HG03469 (cell line): ENCODE measurements around the gene MRGPRD.

Experiments
- ATAC-seq: cut with Tn5 transposase; IDR thresholded peaks from one replicate; pipeline ENCODE4 v1.9.1; 2021; ENCODE audit warnings: mild to moderate bottlenecking, moderate library complexity, moderate number of reproducible peaks; ENCODE audit not compliant: unreplicated experiment

MRGPRD gene

GRCh38 chr11:68948935-68949334, 31.9 kb downstream of the MRGPRD start:
- ATAC-seq: no peak

GRCh38 chr11:68948496-68948895, 32.3 kb downstream of the MRGPRD start:
- no peak for ATAC-seq

- ATAC-seq: no peak
These were observed 33.6 kb downstream of the MRGPRD start for GRCh38 chr11:68947151-68947550.

GRCh38 chr11:68946416-68947090, 34.2 kb downstream of the MRGPRD start:
- no peak for ATAC-seq

DNA sequence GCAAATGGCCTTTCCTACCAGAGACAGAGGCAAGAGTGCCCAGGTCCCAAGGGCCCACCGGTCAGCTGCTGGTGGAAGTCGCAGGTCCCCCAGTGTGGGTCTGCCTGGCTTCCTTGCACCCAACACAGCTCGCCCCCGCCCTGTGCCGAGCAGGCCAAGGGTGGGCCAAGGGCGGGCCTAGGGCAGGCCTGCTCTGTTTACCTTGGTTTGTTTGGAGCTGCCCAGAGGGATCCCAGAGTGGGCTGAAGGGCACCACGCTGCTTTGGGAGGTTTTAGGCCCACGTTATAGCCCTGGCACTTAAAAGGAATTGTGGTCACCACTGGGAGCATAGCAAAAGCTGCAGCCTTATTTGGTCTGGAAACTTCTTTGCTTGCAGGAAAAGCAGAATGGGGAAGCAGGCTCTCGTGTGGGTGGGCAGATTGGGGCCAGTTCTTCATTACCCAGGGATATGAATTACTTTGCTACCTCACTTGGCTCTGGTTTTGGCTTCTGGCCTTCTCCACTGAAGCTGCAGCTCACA, 38.0 kb downstream of the MRGPRD start:
- no peak for ATAC-seq

GRCh38 chr11:68942095-68942620, 38.6 kb downstream of the MRGPRD start:
- ATAC-seq: no peak

- ATAC-seq: no peak
These were observed 39.3 kb downstream of the MRGPRD start for GRCh38 chr11:68941324-68942094.

DNA sequence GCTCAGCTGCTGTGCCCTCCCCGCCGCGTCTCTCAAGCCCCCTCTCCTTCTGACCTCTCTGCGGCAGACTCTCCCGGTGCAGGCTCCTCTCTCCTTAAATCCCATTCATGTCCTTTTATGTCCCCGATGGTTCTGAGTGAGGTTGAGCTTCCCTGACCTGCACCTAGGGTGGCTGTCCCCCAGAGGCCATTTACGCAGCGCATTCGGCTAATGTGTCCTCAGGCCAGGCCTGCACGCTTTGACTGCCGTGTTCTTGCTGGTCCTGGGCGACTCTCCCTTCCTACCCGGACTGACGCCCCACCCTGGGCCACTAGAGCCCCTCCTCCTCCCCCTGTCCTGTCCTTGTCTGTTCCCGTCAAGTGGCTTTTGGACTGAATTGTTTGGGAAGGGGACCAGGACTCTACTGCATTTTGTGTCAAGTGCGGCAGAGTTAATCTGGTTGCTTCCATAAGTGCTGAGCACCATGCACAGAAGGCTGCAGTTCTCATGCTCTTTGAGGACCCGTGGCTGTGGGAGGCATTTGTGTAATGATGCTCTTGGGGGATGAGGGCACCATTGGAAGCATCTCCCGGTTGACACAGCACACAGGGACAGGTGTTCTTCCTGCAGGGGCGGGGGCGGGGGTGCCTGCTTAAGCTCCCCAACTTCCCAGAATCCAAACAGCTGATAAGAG, 40.0 kb downstream of the MRGPRD start:
- ATAC-seq: no peak

- ATAC-seq: no peak
These were observed 40.9 kb downstream of the MRGPRD start for GRCh38 chr11:68939583-68940555.

- no peak for ATAC-seq
These were observed 41.8 kb downstream of the MRGPRD start for GRCh38 chr11:68938816-68939582.

DNA sequence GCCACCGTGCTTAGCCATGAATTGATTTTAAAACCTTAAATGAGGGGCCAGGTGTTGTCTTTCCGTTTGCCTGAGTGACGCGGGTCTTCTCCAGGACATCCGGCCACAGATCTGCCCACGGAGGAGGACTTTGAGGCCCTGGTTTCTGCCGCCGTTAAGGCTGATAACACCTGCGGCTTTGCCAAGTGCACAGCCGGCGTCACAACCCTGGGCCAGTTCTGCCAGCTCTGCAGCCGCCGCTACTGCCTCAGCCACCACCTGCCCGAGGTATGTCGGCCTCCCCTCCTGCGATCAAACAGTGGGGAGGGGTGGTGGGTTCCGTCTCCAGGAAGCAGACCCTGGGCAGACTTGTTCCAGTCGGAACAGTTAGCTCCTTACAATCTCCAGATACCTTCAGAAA, 42.7 kb downstream of the MRGPRD start:
- ATAC-seq: no peak

GRCh38 chr11:68936676-68937620, 43.8 kb downstream of the MRGPRD start:
- ATAC-seq: no peak

DNA sequence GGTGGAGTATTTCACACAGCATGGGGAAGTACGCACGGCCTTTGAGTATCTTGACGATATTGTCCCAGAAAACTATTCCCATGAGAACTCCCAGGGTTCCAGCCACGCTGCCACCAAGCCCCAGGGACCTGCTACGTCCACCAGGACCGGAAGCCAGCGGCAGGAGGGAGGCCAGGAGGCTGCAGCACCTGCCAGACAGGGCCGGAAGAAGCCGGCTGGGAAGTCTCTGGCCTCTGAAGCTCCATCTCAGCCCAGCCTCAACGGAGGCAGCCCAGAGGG, 44.5 kb downstream of the MRGPRD start:
- no peak for ATAC-seq

- no peak for ATAC-seq
These were observed 45.0 kb downstream of the MRGPRD start for GRCh38 chr11:68935516-68936357.

DNA sequence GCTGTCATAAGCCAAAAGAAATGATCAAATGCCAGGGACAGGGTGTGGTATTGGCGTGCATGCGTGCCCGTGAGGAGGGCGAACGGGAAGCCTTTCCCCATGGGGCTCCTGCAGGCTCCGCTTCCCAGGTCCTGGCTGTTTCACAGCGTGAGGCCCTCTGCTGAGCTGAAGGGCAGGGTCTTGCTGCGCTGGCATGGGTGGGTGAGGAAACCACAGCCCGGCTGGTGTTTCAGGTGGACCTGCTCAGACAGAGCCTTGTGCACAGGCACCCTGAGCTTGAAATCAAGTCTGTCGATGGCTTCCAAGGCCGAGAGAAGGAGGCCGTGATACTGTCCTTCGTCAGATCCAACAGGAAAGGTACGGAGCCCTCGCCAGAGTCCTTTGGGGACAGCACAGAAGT, 45.7 kb downstream of the MRGPRD start:
- no peak for ATAC-seq

DNA sequence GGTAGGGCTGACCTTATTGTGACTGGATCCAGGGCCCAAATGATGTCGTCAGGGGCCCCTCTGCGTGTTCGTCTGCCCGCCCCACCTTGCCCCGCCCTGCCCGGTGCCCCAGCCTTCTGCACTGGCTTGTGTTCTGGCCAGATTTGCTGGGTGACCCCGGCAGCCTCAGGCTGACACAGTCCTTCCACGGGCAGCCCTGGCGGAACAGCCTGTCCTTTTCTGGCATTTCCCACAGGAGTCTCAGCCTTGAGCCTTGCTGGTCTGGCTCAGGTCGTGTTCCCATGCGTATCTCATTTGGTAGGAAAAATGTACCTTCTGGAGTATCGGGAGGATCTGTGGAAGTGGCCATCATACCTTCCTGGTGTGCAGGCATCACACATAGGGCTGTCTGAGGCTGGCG, 46.1 kb downstream of the MRGPRD start:
- ATAC-seq: no peak

DNA sequence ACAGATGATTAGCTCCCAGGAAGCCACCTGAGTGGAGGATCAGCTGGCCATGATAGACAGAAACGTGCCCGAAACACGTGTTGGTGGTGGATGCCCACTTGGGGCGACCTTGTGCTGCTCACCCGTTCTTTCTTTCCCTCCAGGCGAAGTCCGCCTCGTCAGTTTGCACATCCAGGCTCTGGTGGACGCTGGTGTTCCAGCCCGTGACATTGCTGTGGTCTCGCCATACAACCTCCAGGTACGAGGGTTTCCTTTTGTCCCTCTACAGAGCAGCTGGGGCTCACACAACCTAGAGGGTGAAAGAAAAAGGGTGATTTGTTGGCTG, 46.5 kb downstream of the MRGPRD start:
- ATAC-seq: no peak
